Lower lobe of right lung (tissue), 2 donors: ENCODE data around the gene SLC7A5. TPM values are rescaled to one million over a fixed set of nuclear protein-coding genes. Genes with fewer than 3 reads are reported as not detected.

Source experiments
- ATAC-seq, 2 donors: fragments of 200-7000 bp; cut with Tn5 transposase; one replicate each; pipeline ENCODE4 v1.9.1; 2020 to 2022; ENCODE audit warnings: mild to moderate bottlenecking in 2 of 2, moderate library complexity in 2 of 2
- DNase-seq: peaks from one replicate; pipeline ENCODE4 v3.0.0-alpha.2; 2020
- H3K27ac ChIP-seq: fragments of 200-600 bp; one replicate; pipeline ENCODE4 v1.8.0; 2022
- H3K27me3 ChIP-seq: fragments of 200-600 bp; one replicate; pipeline ENCODE4 v1.8.0; 2022; ENCODE audit warnings: low read depth
- H3K36me3 ChIP-seq: fragments of 200-600 bp; one replicate; pipeline ENCODE4 v1.8.0; 2022; ENCODE audit warnings: mild to moderate bottlenecking
- H3K4me1 ChIP-seq: fragments of 200-600 bp; one replicate; pipeline ENCODE4 v1.8.0; 2022
- H3K4me3 ChIP-seq: fragments of 200-600 bp; one replicate; pipeline ENCODE4 v1.8.0; 2022; ENCODE audit warnings: mild to moderate bottlenecking
- H3K9me3 ChIP-seq: fragments of 200-600 bp; one replicate; pipeline ENCODE4 v1.8.0; 2022
- CTCF ChIP-seq: fragments of 200-600 bp; IDR thresholded peaks from one replicate; pipeline ENCODE4 v1.8.0; 2022; ENCODE audit warnings: antibody characterized with exemption, mild to moderate bottlenecking
- intact Hi-C: fragments of 100-400 bp; cut with DNase I; formaldehyde crosslinking; loops from one replicate; pipeline ENCODE4 v1.11.0; 2022
- total RNA-seq: library from RNA; stranded (reverse); fragmentation: NEBNext Ultra II Directional; extraction: Animal tissue kit (Norgen Biotek cat#: 25700); gene quantifications from one replicate; pipeline ENCODE4 v1.2.1, GENCODE V29; 2021
- donor health status: DM: no; HTN: yes; CAD: no; lungs with severe emphysema.

Gene SLC7A5
- total RNA-seq, 1 donor from 2014 or later = 10.7 TPM

DNA sequence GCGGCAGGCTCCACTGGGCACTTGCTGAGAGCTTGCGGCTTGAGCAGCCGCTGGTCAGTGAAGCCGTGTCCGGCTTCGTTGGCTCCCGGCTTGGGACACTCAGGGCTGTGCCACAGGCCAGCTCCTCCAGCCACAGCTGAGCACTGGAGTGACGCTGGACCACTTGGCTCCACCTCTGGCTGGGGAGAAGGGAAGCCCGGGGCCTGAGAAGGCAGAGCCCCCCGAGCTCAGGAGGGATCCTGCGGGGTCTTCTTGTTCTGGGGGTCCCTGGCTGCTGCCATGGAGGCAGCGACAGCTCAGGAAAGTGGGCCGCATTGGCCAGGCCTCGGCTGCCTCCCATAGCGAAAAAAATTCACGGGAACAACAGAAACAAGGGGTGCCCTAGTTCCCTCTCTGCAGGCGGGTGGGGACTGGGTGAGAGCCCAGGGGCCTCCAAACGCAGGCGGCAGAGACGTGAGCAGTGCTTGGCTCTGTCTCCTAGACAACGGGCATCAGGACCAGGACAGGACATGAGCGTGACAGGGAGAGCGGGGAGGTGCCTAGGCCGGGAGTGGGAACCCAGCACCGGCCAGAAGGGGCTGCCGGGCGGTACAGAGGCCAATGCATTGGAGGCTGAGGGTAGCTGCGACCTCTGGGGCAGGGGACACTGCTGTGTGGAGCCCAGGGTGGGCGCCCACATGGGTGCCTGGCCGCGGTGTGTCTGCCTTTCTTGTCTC is 37.7 kb downstream of the SLC7A5 start:
- intact Hi-C loops = no loop called here
- peaks cover 28% of the 10 kb centered on the region for H3K36me3 ChIP-seq
- H3K27ac ChIP-seq = no peak overlapping the region
- H3K9me3 ChIP-seq = no peaks in the 10 kb centered on the region
- no peak for TF ChIP-seq CTCF
- no peak for DNase-seq
- H3K4me1 ChIP-seq = no peaks in the 10 kb centered on the region
- no peaks in the 10 kb centered on the region for H3K27me3 ChIP-seq
- H3K4me3 ChIP-seq = no peak overlapping the region
- ATAC-seq = no peak

DNA sequence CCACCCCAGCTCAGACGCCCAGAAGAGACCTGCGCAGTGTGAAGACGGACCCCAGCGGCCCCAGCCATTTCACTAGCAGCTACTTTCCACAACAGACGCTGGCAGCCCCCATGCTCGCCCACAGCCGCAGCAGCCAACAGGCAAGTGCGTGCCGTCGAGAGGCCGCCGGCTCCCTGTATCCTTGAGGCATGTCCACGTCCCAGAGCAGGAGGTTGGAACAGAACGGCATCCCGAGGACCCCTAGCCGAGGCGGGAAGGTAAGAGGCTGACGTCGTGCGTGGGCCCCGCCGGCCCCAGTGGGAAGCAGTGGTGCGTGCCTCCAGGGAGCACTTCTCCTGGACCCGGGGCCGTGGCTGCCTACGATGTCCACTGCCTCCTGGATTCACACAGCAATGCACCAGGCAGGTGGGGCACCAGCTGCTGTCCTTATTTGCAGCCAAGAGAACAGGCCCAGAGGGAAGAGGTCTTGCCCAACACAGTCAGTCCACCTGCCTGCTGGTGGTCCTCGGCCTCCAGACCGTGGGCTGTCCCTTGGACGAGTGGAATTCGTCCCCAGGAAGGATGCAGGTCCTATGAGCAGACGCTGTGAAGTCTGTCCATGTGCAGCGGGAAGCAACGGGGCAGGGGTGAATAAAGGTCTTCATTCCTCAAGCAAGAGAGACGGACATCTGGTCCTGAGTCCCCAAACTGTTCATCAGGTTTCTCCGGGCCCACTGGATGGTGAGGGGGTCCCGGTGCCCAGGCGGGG is 38.5 kb downstream of the SLC7A5 start:
- ATAC-seq = no peak
- DNase-seq = no peak
- Histone ChIP-seq H3K9me3 (no peaks in the 10 kb centered on the region), H3K27me3 (no peaks in the 10 kb centered on the region), H3K27ac (no peak overlapping the region), H3K4me3 (no peak overlapping the region), H3K36me3 (peaks cover 24% of the 10 kb centered on the region), H3K4me1 (no peaks in the 10 kb centered on the region)
- intact Hi-C loops = no loop called here
- TF ChIP-seq CTCF = no peak

GRCh38 chr16:87829988-87830672 is 39.2 kb downstream of the SLC7A5 start:
- peaks cover 22% of the 10 kb centered on the region for H3K36me3 ChIP-seq
- ATAC-seq (no peak), DNase-seq (no peak)
- no peak for TF ChIP-seq CTCF
- H3K27me3 ChIP-seq = peaks cover 4% of the 10 kb centered on the region
- no peak overlapping the region for H3K4me3 ChIP-seq
- H3K27ac ChIP-seq = no peak overlapping the region
- H3K9me3 ChIP-seq = no peaks in the 10 kb centered on the region
- no peaks in the 10 kb centered on the region for H3K4me1 ChIP-seq
- intact Hi-C loops = no loop called here

GRCh38 chr16:87829622-87829980 is 39.7 kb downstream of the SLC7A5 start:
- ATAC-seq = no peak
- no peak overlapping the region for H3K27ac ChIP-seq
- no peaks in the 10 kb centered on the region for H3K9me3 ChIP-seq
- intact Hi-C loops = no loop called here
- peaks cover 8% of the 10 kb centered on the region for H3K27me3 ChIP-seq
- no peaks in the 10 kb centered on the region for H3K4me1 ChIP-seq
- no peak overlapping the region for H3K4me3 ChIP-seq
- DNase-seq = no peak
- TF ChIP-seq CTCF = no peak
- H3K36me3 ChIP-seq = peaks cover 22% of the 10 kb centered on the region

DNA sequence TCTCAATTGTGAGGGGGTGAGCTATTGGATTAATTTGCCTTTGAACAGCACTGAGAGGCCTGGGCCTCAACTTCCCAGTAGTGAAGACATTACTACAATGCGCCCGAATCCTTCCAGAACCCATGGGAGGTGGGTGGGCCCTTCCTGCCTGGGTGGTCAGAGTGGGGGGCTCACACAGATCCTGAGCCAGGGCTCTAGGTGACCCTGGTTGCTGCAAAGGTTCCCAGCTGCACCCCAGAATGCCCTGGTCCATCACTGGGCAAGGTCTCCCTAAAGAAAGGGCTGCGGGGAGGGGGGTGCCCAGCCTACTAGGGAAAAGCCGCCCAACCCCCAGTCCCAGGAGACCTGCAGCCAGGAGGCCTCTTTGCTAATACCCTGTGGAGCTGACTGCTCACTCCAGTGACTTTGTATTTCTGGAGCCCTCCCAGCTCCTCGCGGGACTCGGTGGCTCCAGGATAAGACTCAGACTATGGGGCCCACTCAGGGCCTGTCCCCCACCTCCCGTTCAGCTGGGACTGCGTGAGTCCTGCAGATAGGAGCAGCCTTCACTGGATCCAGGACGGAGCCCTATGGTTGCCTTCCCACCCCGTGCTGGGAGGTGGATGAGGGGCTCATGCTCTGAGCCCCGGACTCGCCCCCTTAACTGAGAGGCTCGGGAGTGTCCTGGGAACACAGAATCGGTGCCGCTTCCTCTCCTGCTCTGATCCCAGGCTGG is 40.2 kb downstream of the SLC7A5 start:
- no peak for ATAC-seq
- no peak for DNase-seq
- TF ChIP-seq CTCF = no peak
- Histone ChIP-seq H3K4me1 (no peaks in the 10 kb centered on the region), H3K9me3 (no peaks in the 10 kb centered on the region), H3K4me3 (no peak overlapping the region), H3K36me3 (peaks cover 18% of the 10 kb centered on the region), H3K27ac (no peak overlapping the region), H3K27me3 (peaks cover 8% of the 10 kb centered on the region)
- intact Hi-C loops = no loop called here
